HG03571 (cell line): ENCODE results near the gene ARHGAP28.
"Not testable (repeated sequence)": the region's sequence is repeated elsewhere in the genome, so short reads cannot be mapped to it uniquely, and the experiment has no call there.

Experiments
- ATAC-seq: cut with Tn5 transposase; IDR thresholded peaks from one replicate; pipeline ENCODE4 v1.9.1; 2021; ENCODE audit not compliant: unreplicated experiment

Gene ARHGAP28

DNA sequence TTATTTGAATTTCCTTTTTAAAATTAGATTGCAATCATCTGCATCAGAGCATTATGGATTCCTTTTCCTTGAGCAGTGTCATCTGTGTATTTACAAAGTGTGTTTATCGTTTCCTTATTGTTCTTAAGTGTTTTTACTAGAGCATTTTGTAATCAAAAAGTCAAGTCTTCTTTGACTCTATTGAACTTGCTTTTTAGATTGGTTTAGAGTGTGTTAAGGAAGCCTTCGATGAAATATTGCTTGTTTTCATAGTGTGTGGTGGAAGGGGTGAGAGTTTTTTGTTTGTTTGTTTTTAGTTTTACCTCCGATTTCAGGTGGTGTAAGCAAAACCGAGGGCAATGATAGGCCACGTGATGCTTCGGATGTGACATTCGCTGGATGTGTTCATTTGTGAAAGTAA lies 45.7 kb downstream of the ARHGAP28 start:
- no peak for ATAC-seq

DNA sequence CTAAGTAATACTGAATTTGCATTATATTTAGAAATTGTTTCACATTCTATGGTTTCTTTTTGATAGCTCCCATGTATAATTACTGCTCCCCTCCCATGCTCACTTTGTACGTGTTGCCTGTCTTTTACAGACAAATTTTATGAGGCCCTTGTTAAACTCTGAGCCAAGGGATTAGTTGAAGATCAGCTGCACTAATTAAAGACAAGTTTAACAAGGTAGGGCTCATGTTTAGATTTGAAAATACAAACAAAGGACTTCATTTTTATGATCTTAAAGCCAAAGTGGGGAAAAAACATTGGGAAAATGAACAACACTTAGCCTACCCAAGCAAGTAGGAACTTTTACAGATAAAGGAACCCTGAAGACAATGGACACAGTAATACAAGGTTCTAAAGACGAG lies 46.2 kb downstream of the ARHGAP28 start:
- ATAC-seq = no peak

DNA sequence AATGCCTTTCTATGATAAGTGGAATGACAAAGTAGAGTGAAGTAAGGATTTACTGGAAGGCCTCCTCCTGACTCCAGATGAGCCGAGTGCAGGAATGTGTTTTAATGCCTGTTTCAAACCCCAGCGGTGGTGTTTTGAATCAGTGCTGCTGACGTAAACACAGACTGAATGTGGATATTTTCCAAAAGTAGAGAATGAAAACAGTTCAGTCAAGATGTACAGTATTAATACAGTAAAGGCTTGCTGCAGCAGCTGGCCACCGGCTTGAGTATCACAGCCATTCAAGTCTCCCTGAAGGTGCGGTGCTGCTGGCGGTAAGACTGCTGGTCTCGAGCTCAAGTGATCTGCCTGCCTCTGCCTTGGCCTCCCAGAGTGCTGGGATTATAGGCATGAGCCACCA lies 46.7 kb downstream of the ARHGAP28 start:
- ATAC-seq = no peak

DNA sequence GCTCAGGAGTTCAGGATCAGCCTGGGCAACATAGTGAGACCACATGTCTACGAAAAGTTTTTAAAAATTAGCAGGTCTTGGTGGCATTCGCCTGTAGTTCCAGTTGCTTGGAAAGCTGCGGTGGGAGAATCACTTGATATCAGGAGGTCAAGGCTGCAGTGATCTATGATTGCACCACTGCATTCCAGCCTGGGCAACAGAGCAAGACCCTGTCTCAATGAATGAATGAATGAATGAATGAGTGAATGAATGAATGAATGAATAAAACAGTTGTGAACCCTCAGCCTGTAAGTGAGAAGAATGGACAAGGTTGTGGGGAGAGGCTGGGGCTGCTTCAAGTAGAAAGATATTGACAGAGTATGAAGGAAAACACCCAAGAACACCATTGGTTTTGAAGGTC lies 48.0 kb downstream of the ARHGAP28 start:
- no peak for ATAC-seq

DNA sequence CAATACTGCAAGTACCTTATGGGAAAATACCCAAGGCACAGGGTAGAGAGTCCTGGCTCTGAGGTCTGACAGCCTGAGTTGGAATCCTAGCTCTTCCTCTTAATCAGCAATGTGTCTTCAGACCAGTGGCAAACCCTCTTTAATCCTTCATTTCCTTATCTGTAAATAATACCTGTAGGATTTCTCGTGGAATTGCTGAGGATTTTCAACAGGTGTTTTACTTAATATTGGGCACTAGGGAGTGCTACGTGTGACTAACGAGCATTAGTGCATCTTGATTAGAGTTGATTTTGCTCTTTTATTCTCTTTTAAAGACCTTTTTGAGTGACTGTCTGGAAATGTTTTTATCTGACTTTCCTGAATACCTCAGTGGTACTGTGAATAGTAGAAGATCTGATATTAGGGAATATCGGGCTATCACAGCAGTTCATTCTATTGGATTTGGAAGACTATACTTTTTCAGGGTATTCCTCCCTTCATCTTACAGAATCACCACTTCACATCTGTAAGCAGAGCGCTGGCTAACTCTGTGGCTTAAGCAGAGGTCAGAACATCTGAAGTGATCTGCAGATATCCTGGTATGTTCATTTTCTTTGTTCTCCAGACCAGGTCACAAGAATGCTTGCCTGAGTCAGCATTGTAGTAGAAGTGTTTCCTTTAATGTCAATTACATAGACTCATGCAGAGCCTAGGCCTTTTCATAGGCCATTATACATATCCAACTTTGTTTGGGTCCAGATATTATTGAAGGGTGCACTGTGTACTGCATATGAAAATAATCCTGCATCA lies 49.1 kb downstream of the ARHGAP28 start:
- ATAC-seq = no peak

DNA sequence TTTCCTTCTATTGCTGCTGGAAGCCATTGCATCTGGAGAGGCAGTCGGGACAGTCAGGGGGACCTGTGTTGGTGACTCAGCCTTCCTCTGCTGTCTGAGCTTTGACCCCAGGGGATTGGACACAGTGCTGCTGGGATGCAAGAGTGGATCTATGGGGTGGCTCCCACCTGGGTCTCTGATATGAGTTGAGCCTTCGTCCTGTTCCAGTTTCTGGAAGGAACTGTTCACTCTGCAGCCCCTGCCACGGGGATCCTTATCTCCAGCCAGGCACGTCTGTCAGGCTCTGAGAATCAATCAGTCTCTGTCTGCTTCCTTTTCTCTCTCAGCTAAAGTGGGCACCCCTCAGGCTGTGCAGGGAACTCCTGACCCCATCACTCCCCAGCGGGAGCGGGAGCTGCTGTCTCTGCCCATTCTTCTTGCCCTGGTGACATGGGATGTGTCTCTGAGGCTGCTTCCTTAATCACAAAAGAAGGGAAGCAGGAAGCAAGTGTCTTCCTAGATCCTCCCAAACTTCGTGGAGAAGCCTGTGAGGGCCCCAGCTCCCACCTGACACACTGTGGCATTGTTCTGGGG lies 51.7 kb downstream of the ARHGAP28 start:
- ATAC-seq = no peak

DNA sequence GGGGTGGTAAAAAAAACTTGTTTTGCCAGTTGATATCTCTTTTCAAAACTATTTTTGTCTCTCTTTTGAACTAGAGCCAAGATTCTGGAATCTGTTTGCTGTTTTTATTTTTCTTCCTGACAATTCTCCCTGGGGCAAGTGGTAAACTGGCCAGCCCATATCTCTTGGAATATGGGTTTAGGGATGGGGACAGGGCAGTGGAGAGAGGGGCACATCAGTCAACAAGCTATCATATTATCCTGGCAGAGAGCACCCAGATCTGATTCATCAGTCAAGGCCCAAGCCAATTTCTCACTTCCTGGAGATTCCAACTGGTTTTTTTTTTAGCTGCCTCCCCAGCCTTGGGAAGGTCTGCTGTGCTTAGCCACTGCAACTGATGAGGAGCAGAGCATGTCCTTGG lies 52.3 kb downstream of the ARHGAP28 start:
- ATAC-seq = no peak

DNA sequence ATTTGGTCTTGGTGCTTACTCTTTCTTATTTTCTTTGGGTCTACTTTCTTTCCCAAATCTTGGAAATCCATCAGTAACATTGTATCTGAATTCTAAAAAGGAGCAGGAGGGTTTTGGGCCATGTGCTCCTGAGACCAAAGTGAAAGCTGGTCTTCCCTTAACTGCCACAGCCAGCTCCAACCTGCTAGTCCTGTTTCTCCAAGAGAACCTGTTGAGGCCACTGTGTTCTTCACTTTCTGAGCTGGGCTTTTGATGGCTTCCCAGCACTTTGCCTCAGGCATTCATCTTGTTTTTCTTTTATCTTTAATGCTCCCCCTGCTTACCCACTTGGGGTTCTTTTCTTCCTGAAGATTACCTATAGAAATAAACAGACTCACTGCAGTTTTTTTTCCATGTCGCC lies 53.3 kb downstream of the ARHGAP28 start:
- no peak for ATAC-seq

DNA sequence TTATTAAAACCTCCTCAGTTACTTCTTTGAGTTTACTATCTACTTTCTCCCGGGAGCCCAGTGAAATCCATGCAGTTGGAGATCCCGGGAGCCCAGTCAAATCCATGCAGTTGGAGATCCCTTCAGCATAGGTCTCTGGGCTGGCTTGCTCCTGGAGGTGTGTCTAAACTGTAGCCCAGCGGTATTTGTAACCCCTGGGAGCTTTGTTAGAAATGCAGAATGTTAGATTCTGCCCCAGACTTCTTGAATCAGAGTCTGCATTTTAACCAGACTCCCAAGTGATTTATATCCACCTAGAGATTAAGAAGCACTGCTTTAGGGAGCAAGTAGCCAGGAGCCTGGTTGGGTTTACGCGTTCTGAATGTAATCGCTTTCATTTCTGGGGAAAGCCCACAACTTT lies 54.5 kb downstream of the ARHGAP28 start:
- no peak for ATAC-seq

DNA sequence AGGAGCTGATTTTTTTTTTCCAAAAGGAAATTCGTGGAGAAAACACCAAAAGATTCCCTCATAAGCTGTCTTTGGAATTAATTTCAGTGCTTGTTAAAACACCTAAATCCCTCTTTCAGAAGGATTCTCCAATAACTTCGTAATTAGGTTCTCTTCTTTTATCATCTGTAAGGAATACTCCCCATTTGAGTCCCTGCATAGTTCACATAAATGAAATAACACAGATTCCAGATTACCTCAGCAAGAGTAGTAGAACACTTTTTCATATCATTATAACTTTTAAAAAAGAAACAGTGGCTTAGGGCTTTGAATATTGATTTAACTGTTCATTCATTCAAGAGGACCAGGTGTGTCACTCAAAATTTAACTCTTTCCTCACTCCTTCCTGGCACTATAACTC lies 55.5 kb downstream of the ARHGAP28 start:
- no peak for ATAC-seq

DNA sequence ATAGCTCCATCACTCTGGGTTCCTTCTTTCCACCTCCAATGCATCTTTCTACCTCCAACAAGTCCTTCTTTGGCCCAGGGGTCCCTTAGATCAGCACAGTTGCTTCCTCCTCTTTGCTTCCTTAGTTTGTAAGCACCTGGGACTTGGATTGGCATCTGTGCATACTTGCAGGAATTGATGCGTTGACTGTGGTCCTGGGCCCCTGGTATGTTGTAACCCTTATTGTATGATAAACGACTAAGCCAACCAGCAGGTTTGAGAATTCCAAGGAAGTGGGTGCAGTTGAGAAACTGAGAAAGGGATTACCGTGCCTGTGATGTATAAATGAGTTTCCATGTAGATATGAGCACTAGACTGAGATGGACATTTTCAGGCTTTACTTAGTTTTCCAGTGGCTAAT lies 55.9 kb downstream of the ARHGAP28 start:
- no peak for ATAC-seq

DNA sequence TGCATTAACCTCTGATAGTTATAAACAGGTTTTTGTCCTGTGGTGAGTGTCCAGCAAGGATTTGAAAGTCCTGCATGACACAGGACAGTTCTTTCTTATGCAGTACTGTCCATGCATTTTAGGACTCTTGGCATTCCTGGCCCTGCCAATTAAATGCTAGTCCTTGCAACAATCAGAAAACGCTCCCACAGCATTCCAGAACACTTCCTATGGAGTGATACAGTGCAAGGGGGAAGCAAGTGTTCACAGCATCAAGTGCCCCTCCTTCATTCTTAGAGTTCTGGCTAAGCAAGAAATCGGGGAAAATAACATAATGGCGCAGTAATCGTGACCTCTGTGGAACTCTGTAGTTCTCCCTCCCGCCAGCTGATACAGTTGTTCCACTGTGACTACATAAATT lies 62.9 kb downstream of the ARHGAP28 start:
- ATAC-seq = no peak

DNA sequence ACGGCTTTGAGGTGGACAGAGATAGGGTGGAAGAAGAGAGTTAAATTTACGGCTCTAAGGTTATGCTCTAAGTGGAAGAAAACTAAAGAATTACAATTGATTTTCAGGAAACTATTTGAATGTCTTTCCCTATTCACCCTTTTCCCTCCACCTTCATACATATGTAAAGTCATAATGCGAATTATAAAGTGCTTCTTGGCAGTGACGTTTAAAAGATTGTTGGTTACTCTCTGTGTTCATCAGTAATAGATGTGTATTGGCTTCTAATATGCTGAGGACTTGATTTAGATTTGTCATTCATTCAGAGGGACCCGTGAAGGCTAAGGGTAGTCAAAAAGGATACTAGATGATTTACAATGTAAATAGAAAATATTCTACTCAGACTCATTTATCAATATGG lies 63.9 kb downstream of the ARHGAP28 start:
- no peak for ATAC-seq

DNA sequence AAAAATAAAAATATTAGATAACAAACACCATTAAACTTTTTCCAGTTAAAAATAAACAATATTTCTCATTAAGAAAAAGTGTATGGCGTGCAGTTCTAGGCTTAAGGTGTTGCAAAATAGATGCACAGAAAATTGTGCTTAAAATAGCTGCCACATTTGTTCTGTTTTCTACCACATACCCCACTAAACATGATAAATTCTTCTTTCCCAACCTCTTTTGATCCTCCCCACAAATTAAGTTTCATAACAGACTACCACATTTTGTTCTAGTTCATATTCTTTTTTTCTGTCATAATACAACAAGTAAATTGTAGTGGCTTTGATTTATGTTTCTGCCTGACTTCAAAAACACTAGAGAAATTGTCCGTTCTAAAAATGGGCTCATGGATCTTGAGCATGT lies 64.5 kb downstream of the ARHGAP28 start:
- no peak for ATAC-seq

DNA sequence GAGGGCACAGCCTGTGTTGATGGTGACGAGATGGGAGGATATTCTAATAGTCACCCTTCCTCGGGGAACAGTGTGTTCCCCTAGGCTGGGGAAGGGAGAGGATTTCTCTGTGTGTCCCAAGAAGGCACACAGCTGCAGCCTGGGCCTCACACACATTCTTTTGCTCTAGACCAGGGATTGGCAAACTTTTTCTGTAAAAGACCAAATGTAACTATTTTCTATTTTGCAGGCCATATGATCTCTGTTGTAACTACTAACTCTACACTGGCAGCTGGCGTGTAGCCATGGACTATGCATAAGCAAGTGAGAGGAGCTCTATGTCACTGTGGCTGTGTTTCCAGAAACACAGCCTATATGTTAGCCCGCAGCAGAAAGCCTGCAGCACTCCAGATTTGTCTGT lies 65.8 kb downstream of the ARHGAP28 start:
- no peak for ATAC-seq

DNA sequence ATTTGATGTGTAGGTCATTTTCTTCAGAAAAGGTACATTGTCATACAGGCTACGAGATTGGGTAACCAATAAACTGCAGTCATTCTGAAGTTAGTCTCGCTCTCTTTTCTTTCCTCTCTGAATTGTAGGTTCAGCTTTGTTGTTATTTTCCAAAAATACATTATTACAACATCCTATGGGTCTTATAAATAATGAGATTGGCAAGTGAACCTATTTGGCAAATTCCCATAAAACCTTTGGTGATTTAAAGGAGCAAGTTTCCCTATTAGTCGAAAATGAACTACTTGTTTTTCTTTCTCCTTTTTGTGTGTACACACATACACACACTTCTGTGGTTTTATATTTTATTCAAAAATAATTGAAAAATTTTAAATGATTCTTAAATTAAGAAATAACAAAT lies 67.0 kb downstream of the ARHGAP28 start:
- no peak for ATAC-seq

DNA sequence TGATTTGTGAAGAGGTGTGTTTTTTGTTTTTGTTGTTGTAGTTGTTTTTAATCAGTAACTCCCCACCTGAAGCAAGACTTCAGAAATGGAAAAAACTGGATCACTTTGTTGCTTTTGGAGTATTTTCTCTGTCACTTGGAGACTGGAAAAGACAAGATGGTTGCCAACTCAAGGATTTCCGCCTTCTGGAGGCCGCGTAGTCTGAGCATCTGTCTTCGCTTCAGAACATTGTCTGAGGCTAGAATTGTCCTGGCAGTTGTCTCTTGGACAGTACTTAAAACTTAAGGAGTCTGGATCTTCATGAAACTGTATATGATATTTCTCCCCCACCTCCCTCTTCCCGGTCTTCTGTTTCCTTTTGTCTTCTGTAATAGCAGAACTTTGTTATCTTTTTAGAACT lies 67.7 kb downstream of the ARHGAP28 start:
- no peak for ATAC-seq

DNA sequence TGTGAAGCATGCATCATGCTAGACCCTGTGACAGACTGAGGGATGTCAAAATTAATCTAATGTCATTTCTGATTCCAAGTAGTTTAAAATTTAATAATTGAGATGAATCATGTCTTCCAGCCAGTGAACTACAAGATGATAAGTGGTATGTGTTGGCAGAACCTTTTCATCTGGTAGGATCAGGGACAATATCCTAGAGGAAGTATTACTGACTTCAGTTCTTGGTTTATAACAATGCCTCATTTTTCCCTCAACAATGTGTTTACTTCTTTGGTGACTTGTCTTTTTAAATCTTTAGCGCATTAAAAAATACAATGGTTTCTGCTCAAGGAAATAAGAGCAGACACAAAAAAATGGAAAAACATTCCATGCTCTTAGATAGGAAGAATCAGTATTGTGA lies 69.4 kb downstream of the ARHGAP28 start:
- ATAC-seq = no peak

DNA sequence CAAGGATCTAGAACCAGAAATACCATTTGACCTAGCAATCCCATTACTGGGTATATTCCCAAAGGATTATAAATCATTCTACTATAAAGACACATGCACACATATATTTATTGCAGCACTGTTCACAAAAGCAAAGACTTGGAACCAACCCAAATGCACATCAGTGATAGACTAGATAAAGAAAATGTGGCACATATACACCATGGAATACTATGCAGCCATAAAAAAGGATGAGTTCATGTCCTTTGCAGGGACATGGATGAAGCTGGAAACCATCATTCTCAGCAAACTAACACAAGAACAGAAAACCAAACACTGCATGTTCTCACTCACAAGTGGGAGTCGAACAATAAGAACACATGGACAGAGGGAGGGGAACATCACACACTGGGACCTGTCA lies 70.8 kb downstream of the ARHGAP28 start:
- not testable (repeated sequence) for ATAC-seq

DNA sequence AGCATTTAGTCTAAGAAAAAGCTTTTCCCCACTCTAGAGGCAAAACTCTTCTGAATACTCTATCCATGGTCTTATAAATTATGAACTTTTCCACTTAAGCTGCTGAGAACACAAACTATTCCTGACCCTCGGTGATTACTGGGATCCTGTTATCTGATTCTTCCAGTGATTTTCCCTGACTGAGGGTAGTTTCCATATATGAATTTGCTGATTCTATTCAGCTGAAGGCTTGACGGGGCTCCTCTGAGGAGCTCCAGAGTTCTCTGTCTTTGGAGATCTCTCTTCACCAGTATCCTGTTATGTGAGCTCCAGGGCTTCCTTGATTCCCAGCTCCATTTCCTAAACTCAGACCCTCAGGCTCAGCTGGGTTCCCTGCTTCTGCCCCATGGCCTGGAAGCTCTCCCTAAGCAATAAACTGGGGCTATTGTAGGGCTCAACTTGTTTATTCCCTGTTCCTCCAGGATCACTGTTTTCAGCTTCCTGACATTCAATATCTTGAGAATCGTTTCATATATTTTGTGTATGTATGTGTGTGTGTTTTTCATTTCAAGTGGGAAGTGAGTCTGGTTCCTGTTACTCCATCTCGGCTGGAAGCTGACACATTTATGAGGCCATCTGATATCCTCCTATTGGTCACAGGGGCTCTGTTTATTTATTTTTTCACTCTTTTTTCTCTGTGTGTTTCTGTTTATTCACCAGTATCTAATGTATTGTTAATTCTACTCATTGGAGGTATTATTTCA lies 78.2 kb downstream of the ARHGAP28 start:
- ATAC-seq = no peak

DNA sequence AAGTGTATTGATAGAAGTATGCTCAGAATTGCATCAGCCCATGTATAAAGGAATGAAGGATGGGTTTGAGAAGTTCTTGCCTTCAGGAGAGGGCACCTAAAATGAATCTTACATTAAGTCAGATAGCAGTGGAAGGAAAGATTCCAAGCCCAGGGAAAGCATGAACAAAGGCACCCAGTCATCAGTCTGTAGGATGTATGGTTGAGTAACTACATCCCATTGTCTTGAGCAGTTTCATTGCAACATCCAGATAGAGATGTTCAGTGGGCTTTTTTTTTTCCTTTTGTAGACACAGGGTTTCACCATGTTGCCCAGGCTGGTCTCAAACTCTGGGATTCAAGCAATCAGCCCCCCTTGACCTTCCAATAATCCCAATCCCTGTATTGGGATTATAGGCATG lies 80.7 kb downstream of the ARHGAP28 start:
- ATAC-seq = no peak

DNA sequence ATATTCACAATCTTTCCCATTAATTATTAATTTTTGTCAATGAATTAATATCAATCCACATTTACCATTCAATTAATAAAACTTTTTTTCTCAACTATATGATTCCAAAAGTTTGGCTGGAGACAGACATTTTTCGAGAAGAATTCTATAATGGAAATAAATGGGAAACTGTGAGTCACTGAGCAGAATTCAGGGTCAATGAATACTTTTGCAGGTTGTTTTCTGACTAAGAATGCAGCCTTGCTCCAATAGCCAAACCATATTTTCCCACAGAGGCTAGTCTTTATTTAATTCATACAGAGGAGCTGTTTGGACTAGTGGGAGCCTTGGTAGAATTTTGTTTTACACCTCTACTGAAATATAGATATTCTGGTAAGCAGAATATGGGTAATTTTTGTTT lies 82.3 kb downstream of the ARHGAP28 start:
- no peak for ATAC-seq
